UCSD-AML1 (cell line): ENCODE data around the gene EIF2D.

Experiments used
- DNase-seq: peaks from one replicate; lab custom pipeline; 2025; ENCODE audit not compliant: unreplicated experiment; lab: John Stamatoyannopoulos, UW

The EIF2D gene

GRCh38 chr1:206551296-206551985 lies 60.8 kb downstream of the EIF2D start:
- DNase-seq, result no peak

- no peak for DNase-seq
Measured at GRCh38 chr1:206550446-206550845, 61.8 kb downstream of the EIF2D start.

GRCh38 chr1:206547104-206547503 lies 65.2 kb downstream of the EIF2D start:
- no peak for DNase-seq

- no peak for DNase-seq
Measured at GRCh38 chr1:206545351-206545750, 66.9 kb downstream of the EIF2D start.

GRCh38 chr1:206544562-206545257 lies 67.6 kb downstream of the EIF2D start:
- DNase-seq, result peak; percentile 75
